Measurements from ENCODE around the gene CADM1.
"Not testable (repeated sequence)": the region's sequence is repeated elsewhere in the genome, so short reads cannot be mapped to it uniquely, and the experiment has no call there.

CADM1 gene

DNA sequence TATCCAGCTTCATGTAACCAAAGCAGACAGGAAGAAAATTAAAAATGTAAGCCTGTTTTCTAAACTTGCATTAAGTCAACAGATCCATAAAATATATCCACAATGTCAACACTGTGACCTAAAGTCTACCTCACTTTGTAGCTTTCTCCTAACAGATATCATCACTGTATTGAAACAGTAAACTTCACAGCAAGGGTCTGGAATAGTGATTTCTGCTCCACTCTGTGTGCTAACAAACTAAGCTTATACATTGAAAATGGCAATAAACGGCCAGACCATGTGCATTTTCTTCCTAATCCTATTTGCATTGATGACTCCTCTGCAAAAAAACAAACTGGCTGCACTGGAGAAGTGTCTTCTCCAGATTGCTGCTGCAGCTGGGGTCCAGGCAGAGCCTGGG, 26.8 kb downstream of the CADM1 start:
- Histone ChIP-seq H3K9me3 (ENCODE audit: control insufficient read depth in 2 of 2, low read length in 2 of 2) (no peaks in the 10 kb centered on the region), H3K9ac (ENCODE audit: low read length in 2 of 2) (no peak overlapping the region)

GRCh38 chr11:115476463-115477286, 27.5 kb downstream of the CADM1 start:
- Histone ChIP-seq H3K4me3 (ENCODE audit: low read length in 2 of 2) (no peak overlapping the region), H3K27me3 (ENCODE audit: control insufficient read depth in 1 of 2, insufficient read depth in 2 of 2, low read length in 2 of 2) (no peaks in the 10 kb centered on the region), H3K4me1 (ENCODE audit: control insufficient read depth, insufficient read depth, low read length) (no peaks in the 10 kb centered on the region), H3K36me3 (ENCODE audit: control insufficient read depth in 2 of 2, insufficient read depth in 2 of 2, low read length in 2 of 2) (peaks cover 0 to 2% of the 10 kb centered on the region in 2 donors), H3K27ac (ENCODE audit: low read length) (no peak overlapping the region), H3K9me3 (ENCODE audit: control insufficient read depth in 2 of 2, low read length in 2 of 2) (no peaks in the 10 kb centered on the region), H3K9ac (ENCODE audit: low read length in 2 of 2) (no peak overlapping the region)

More for the DNA sequence above, 26.8 kb downstream of the CADM1 start:
- Histone ChIP-seq H3K36me3 (ENCODE audit: control insufficient read depth in 2 of 2, insufficient read depth in 2 of 2, low read length in 2 of 2) (peaks cover 0 to 2% of the 10 kb centered on the region in 2 donors), H3K27ac (ENCODE audit: low read length) (no peak overlapping the region), H3K4me1 (ENCODE audit: control insufficient read depth, insufficient read depth, low read length) (no peaks in the 10 kb centered on the region), H3K27me3 (ENCODE audit: control insufficient read depth in 1 of 2, insufficient read depth in 2 of 2, low read length in 2 of 2) (no peaks in the 10 kb centered on the region), H3K4me3 (ENCODE audit: low read length in 2 of 2) (no peak overlapping the region)

GRCh38 chr11:115475564-115475963, 28.7 kb downstream of the CADM1 start:
- Histone ChIP-seq H3K27me3 (ENCODE audit: control insufficient read depth in 1 of 2, insufficient read depth in 2 of 2, low read length in 2 of 2) (no peaks in the 10 kb centered on the region), H3K9ac (ENCODE audit: low read length in 2 of 2) (no peak overlapping the region), H3K27ac (ENCODE audit: low read length) (no peak overlapping the region), H3K4me1 (ENCODE audit: control insufficient read depth, insufficient read depth, low read length) (no peaks in the 10 kb centered on the region), H3K36me3 (ENCODE audit: control insufficient read depth in 2 of 2, insufficient read depth in 2 of 2, low read length in 2 of 2) (no peaks in the 10 kb centered on the region), H3K9me3 (ENCODE audit: control insufficient read depth in 2 of 2, low read length in 2 of 2) (no peaks in the 10 kb centered on the region), H3K4me3 (ENCODE audit: low read length in 2 of 2) (no peak overlapping the region)

DNA sequence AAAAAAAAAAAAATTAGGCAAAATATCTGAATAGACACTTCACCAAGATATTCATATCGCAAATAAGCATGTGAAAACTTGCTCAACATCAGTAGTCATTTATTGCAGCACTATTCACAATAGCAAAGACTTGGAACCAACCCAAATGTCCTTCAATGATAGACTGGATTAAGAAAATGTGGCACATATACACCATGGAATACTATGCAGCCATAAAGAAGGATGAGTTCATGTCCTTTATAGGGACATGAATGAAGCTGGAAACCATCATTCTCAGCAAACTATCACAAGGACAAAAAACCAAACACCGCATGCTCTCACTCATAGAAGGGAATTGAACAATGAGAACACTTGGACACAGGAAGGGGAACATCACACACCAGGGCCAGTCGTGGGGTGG, 29.9 kb downstream of the CADM1 start:
- H3K4me3 ChIP-seq (ENCODE audit: low read length in 2 of 2); H3K27ac ChIP-seq (ENCODE audit: low read length); H3K36me3 ChIP-seq (ENCODE audit: control insufficient read depth in 2 of 2, insufficient read depth in 2 of 2, low read length in 2 of 2); H3K9ac ChIP-seq (ENCODE audit: low read length in 2 of 2); H3K27me3 ChIP-seq (ENCODE audit: control insufficient read depth in 1 of 2, insufficient read depth in 2 of 2, low read length in 2 of 2); H3K9me3 ChIP-seq (ENCODE audit: control insufficient read depth in 2 of 2, low read length in 2 of 2); H3K4me1 ChIP-seq (ENCODE audit: control insufficient read depth, insufficient read depth, low read length): not testable (repeated sequence)

DNA sequence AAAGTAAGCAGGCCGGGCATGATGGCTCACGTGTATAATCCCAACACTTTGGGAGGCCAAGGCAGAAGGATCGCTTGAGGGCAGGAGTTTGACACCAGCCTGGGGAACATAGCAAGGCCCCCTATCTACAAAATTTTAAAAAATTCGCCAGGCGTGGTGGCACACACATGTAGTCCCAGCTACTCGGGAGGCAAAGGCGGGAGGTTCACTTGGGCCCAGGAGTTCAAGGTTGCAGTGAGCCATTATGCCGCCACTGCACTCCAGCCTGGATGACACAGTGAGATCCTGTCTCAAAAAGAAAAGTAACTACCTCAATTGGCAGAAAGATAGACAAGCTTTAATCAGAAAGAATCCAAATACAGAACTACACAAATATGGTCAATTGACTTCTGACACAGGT, 31.0 kb downstream of the CADM1 start:
- no peaks in the 10 kb centered on the region for H3K27me3 ChIP-seq (ENCODE audit: control insufficient read depth in 1 of 2, insufficient read depth in 2 of 2, low read length in 2 of 2)
- H3K36me3 ChIP-seq (ENCODE audit: control insufficient read depth in 2 of 2, insufficient read depth in 2 of 2, low read length in 2 of 2): no peaks in the 10 kb centered on the region
- no peak overlapping the region for H3K27ac ChIP-seq (ENCODE audit: low read length)
- no peaks in the 10 kb centered on the region for H3K9me3 ChIP-seq (ENCODE audit: control insufficient read depth in 2 of 2, low read length in 2 of 2)
- H3K9ac ChIP-seq (ENCODE audit: low read length in 2 of 2): no peak overlapping the region
- no peaks in the 10 kb centered on the region for H3K4me1 ChIP-seq (ENCODE audit: control insufficient read depth, insufficient read depth, low read length)
- H3K4me3 ChIP-seq (ENCODE audit: low read length in 2 of 2): no peak overlapping the region

GRCh38 chr11:115471367-115471766, 32.8 kb downstream of the CADM1 start:
- Histone ChIP-seq H3K27me3 (ENCODE audit: control insufficient read depth in 1 of 2, insufficient read depth in 2 of 2, low read length in 2 of 2) (no peaks in the 10 kb centered on the region), H3K27ac (ENCODE audit: low read length) (no peak overlapping the region), H3K36me3 (ENCODE audit: control insufficient read depth in 2 of 2, insufficient read depth in 2 of 2, low read length in 2 of 2) (no peaks in the 10 kb centered on the region), H3K4me3 (ENCODE audit: low read length in 2 of 2) (no peak overlapping the region), H3K9ac (ENCODE audit: low read length in 2 of 2) (no peak overlapping the region), H3K4me1 (ENCODE audit: control insufficient read depth, insufficient read depth, low read length) (no peaks in the 10 kb centered on the region), H3K9me3 (ENCODE audit: control insufficient read depth in 2 of 2, low read length in 2 of 2) (no peaks in the 10 kb centered on the region)

DNA sequence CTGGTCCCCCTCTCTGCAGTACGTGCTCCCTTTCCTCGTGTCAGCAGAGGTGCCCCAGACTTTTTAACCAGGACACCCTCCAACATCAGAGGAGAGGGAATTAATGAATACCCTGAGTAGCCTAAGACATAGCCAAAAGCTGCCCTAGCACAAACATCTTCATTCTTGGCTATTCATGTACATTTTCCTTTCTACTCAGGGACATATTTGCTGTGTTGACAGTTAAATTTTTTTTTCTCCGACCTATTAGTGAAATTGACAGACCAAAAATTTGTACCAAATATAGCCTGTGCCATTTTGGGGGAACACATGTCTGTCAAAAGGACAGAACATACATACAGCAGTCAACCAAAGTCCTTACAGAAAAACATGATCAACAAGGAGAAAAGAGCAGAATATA, 33.3 kb downstream of the CADM1 start:
- H3K36me3 ChIP-seq (ENCODE audit: control insufficient read depth in 2 of 2, insufficient read depth in 2 of 2, low read length in 2 of 2): no peaks in the 10 kb centered on the region
- H3K4me1 ChIP-seq (ENCODE audit: control insufficient read depth, insufficient read depth, low read length): no peaks in the 10 kb centered on the region
- no peak overlapping the region for H3K4me3 ChIP-seq (ENCODE audit: low read length in 2 of 2)
- no peak overlapping the region for H3K27ac ChIP-seq (ENCODE audit: low read length)
- no peaks in the 10 kb centered on the region for H3K9me3 ChIP-seq (ENCODE audit: control insufficient read depth in 2 of 2, low read length in 2 of 2)
- no peaks in the 10 kb centered on the region for H3K27me3 ChIP-seq (ENCODE audit: control insufficient read depth in 1 of 2, insufficient read depth in 2 of 2, low read length in 2 of 2)
- H3K9ac ChIP-seq (ENCODE audit: low read length in 2 of 2): no peak overlapping the region

DNA sequence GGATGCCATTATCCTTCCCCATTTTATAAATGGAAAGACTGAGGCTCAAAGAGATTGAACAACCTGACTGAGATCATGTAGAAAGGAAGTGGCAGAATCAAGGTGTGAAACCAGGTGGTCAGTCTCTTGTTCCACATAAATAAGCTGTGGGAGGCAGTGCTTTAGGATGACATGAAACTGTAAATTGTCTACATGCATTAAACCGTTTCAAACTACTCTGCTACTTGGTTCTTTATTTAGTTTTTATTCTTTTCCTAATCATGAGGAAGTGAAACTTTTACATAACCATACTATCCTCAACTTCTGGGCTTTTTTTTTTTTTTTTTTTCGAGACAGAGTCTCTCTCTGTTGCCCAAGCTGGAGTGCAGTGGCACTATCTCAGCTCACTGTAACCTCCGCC, 34.9 kb downstream of the CADM1 start:
- H3K9me3 ChIP-seq (ENCODE audit: control insufficient read depth in 2 of 2, low read length in 2 of 2): no peaks in the 10 kb centered on the region

DNA sequence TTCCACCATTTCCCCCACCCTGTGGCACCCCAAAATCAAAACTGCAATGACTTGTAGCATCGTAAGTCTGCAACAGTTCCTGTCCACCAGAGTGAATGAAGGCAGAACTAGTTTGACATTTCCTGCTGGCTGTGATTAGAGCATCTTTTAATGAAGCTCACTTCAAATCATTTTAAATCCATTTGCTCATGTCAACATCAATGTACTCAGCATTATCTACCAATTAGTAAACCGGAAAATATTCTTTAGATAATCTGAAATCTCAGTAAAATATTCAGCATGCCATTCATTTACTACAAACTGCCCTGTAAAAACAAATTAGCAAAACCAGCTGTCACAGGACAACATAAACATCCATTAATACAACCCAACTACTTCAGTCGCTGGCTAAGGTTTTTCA, 38.1 kb downstream of the CADM1 start:
- Histone ChIP-seq H3K9ac (ENCODE audit: low read length in 2 of 2) (no peak overlapping the region), H3K4me1 (ENCODE audit: control insufficient read depth, insufficient read depth, low read length) (no peaks in the 10 kb centered on the region), H3K36me3 (ENCODE audit: control insufficient read depth in 2 of 2, insufficient read depth in 2 of 2, low read length in 2 of 2) (no peaks in the 10 kb centered on the region), H3K27ac (ENCODE audit: low read length) (no peak overlapping the region), H3K4me3 (ENCODE audit: low read length in 2 of 2) (no peak overlapping the region), H3K9me3 (ENCODE audit: control insufficient read depth in 2 of 2, low read length in 2 of 2) (no peaks in the 10 kb centered on the region), H3K27me3 (ENCODE audit: control insufficient read depth in 1 of 2, insufficient read depth in 2 of 2, low read length in 2 of 2) (no peaks in the 10 kb centered on the region)

More for the DNA sequence above, 34.9 kb downstream of the CADM1 start:
- Histone ChIP-seq H3K27me3 (ENCODE audit: control insufficient read depth in 1 of 2, insufficient read depth in 2 of 2, low read length in 2 of 2) (no peaks in the 10 kb centered on the region), H3K9ac (ENCODE audit: low read length in 2 of 2) (no peak overlapping the region), H3K4me1 (ENCODE audit: control insufficient read depth, insufficient read depth, low read length) (no peaks in the 10 kb centered on the region), H3K27ac (ENCODE audit: low read length) (no peak overlapping the region), H3K36me3 (ENCODE audit: control insufficient read depth in 2 of 2, insufficient read depth in 2 of 2, low read length in 2 of 2) (no peaks in the 10 kb centered on the region), H3K4me3 (ENCODE audit: low read length in 2 of 2) (no peak overlapping the region)

- Histone ChIP-seq H3K36me3 (ENCODE audit: control insufficient read depth in 2 of 2, insufficient read depth in 2 of 2, low read length in 2 of 2) (no peaks in the 10 kb centered on the region), H3K9ac (ENCODE audit: low read length in 2 of 2) (no peak overlapping the region), H3K4me3 (ENCODE audit: low read length in 2 of 2) (no peak overlapping the region), H3K9me3 (ENCODE audit: control insufficient read depth in 2 of 2, low read length in 2 of 2) (no peaks in the 10 kb centered on the region), H3K4me1 (ENCODE audit: control insufficient read depth, insufficient read depth, low read length) (no peaks in the 10 kb centered on the region), H3K27ac (ENCODE audit: low read length) (no peak overlapping the region), H3K27me3 (ENCODE audit: control insufficient read depth in 1 of 2, insufficient read depth in 2 of 2, low read length in 2 of 2) (no peaks in the 10 kb centered on the region)
Observed at GRCh38 chr11:115464269-115464668, 39.9 kb downstream of the CADM1 start.

DNA sequence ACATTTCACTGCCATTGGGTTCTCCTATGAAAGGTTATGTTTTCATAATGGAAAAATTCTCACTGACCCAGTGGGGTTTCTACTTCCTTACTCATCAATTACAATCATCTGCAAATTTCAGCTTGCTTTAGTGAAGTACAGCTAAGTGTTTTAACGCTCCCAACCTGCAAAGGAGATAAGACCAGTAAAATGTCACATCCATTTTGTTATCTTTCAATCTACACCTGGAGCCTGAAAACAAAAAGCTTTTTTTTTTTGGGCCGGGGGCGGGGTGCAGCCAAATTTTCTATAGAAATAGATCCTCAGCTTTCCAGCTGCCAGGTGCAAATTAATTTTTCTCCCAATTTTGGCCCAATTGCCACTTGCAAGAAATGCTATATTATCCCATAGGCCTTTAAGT, 40.6 kb downstream of the CADM1 start:
- Histone ChIP-seq H3K4me3 (ENCODE audit: low read length in 2 of 2) (no peak overlapping the region), H3K36me3 (ENCODE audit: control insufficient read depth in 2 of 2, insufficient read depth in 2 of 2, low read length in 2 of 2) (no peaks in the 10 kb centered on the region), H3K4me1 (ENCODE audit: control insufficient read depth, insufficient read depth, low read length) (no peaks in the 10 kb centered on the region), H3K9me3 (ENCODE audit: control insufficient read depth in 2 of 2, low read length in 2 of 2) (no peaks in the 10 kb centered on the region), H3K27ac (ENCODE audit: low read length) (no peak overlapping the region), H3K27me3 (ENCODE audit: control insufficient read depth in 1 of 2, insufficient read depth in 2 of 2, low read length in 2 of 2) (no peaks in the 10 kb centered on the region), H3K9ac (ENCODE audit: low read length in 2 of 2) (no peak overlapping the region)
